Upper lobe of right lung (tissue), 1 donor: Measurements from ENCODE around the gene CD34. TPM values are rescaled to one million over a fixed set of nuclear protein-coding genes. Genes with fewer than 3 reads are reported as not detected.

Experiments used
- ATAC-seq: fragments of 200-7000 bp; cut with Tn5 transposase; one replicate; pipeline ENCODE4 v1.9.1; 2020; ENCODE audit warnings: mild to moderate bottlenecking, moderate library complexity
- DNase-seq: peaks from one replicate; pipeline ENCODE4 v3.0.0-alpha.2; 2020
- H3K27ac ChIP-seq: fragments of 200-600 bp; one replicate; pipeline ENCODE4 v1.8.0; 2022
- H3K27me3 ChIP-seq: fragments of 200-600 bp; one replicate; pipeline ENCODE4 v1.8.0; 2022; ENCODE audit warnings: mild to moderate bottlenecking
- H3K36me3 ChIP-seq: fragments of 200-600 bp; one replicate; pipeline ENCODE4 v1.8.0; 2022
- H3K4me1 ChIP-seq: fragments of 200-600 bp; one replicate; pipeline ENCODE4 v1.8.0; 2022
- H3K4me3 ChIP-seq: fragments of 200-600 bp; one replicate; pipeline ENCODE4 v1.8.0; 2022; ENCODE audit warnings: mild to moderate bottlenecking
- H3K9me3 ChIP-seq: fragments of 200-600 bp; one replicate; pipeline ENCODE4 v1.8.0; 2022
- intact Hi-C: fragments of 100-400 bp; cut with DNase I; formaldehyde crosslinking; loops from one replicate; pipeline ENCODE4 v1.11.0; 2022
- total RNA-seq: library from RNA; stranded (reverse); fragmentation: NEBNext Ultra II Directional; extraction: Animal tissue kit (Norgen Biotek cat#: 25700); gene quantifications from one replicate; pipeline ENCODE4 v1.2.1, GENCODE V29; 2021
- TF ChIP-seq, protein P1 (sequence below): fragments of 200-600 bp; IDR thresholded peaks from one replicate; pipeline ENCODE4 v1.8.0; 2022; ENCODE audit warnings: antibody characterized with exemption
- donor health status: DM: no; HTN: yes; CAD: no; lungs with severe emphysema.

Gene CD34
- total RNA-seq, 1 donor from 2014 or later: 50.7 TPM

DNA sequence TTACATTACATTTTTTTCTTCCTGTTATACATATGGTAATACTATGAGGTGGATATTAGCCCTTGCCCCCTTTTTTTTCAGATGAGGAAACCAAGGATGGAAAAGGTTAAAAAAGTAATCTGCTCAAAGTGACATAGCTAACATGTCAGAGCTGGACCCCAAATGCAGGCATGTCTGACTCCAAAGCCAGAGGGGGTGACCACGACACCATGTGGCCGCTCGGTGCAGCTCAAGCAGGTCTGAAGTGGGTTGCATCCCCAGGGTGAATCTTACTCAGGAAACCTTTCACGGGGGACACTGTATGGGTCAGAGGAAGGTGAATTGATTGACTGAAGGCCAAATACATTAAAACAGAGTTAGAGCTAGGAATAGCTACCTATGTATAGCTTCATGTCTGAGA is 34.8 kb downstream of the CD34 start:
- Histone ChIP-seq H3K4me1 (peaks cover 25% of the 10 kb centered on the region), H3K27ac (no peak overlapping the region), H3K4me3 (no peak overlapping the region), H3K27me3 (no peaks in the 10 kb centered on the region), H3K9me3 (no peaks in the 10 kb centered on the region), H3K36me3 (no peaks in the 10 kb centered on the region)
- DNase-seq (no peak), ATAC-seq (no peak)
- TF ChIP-seq, protein P1, sequence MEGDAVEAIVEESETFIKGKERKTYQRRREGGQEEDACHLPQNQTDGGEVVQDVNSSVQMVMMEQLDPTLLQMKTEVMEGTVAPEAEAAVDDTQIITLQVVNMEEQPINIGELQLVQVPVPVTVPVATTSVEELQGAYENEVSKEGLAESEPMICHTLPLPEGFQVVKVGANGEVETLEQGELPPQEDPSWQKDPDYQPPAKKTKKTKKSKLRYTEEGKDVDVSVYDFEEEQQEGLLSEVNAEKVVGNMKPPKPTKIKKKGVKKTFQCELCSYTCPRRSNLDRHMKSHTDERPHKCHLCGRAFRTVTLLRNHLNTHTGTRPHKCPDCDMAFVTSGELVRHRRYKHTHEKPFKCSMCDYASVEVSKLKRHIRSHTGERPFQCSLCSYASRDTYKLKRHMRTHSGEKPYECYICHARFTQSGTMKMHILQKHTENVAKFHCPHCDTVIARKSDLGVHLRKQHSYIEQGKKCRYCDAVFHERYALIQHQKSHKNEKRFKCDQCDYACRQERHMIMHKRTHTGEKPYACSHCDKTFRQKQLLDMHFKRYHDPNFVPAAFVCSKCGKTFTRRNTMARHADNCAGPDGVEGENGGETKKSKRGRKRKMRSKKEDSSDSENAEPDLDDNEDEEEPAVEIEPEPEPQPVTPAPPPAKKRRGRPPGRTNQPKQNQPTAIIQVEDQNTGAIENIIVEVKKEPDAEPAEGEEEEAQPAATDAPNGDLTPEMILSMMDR: no peak
- intact Hi-C loops: no loop called here

DNA sequence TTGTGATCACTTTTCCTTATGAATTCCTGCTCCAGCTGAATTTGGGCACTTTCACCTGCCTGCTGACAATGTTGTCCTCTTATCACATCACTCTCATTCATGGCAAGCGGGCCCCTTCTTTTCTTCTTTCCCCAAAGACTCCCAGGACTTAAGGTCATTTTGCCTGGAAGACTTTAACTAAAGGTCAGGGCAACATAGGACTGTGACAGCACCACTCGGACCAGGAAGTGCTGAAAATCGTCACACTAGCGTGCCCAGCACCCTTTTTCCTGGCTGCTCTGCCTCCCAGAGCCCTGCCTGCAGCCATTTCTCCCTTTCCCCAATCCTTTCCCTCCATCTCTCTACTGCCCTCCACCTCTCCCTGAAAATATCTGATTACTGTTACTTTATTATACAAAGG is 35.4 kb downstream of the CD34 start:
- ATAC-seq (peak; percentile 50), DNase-seq (no peak)
- H3K9me3 ChIP-seq: no peaks in the 10 kb centered on the region
- no peaks in the 10 kb centered on the region for H3K36me3 ChIP-seq
- H3K4me3 ChIP-seq: no peak overlapping the region
- TF ChIP-seq, protein P1: no peak
- H3K4me1 ChIP-seq: peaks cover 26% of the 10 kb centered on the region
- no peaks in the 10 kb centered on the region for H3K27me3 ChIP-seq
- intact Hi-C loops: no loop called here
- no peak overlapping the region for H3K27ac ChIP-seq

DNA sequence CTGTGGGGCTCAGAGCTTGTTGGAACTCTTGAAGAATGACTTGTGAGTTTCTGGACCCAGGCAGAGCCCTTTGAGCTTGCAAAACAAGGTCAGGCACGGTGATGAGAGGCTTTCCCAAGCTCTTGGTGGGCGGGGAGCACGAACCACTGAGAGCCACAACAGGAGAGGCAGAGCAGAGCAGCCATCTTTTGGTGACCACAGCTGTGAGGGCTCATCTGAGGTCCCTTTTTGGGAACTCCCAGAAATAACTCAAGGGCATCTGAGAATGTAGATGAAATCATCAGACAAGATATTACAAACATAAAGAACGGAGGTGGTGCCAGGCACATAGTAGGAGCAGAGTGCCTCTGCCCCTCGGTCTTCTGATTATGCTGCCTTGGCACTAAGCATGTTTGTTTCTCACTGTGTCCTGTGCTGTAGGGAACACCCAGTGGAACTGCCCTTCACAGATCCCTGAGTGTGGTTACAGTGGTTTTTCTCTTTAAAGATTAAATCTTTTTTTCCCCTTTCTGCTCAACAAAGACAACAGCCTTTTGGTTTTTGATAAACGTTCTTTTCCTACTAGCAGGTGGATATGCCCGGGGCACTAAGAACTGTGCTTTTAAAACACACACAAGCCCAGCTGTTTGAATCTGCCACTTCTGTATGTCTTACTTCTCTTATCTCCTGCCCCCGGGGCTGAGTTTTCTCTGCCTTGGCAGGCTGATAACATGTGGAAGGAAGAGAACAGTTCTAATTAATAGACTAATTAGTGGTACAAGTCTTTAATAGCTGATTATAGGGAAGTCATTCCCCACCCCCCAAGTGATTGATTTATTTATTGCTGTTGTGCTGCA is 37.7 kb downstream of the CD34 start:
- peak; percentile 36 for ATAC-seq
- intact Hi-C loops: no loop called here
- Histone ChIP-seq H3K4me3 (no peak overlapping the region), H3K27me3 (no peaks in the 10 kb centered on the region), H3K4me1 (peaks cover 37% of the 10 kb centered on the region), H3K27ac (peak overlapping the region; percentile 45), H3K9me3 (no peaks in the 10 kb centered on the region), H3K36me3 (no peaks in the 10 kb centered on the region)
- TF ChIP-seq, protein P1: no peak
- peak; percentile 71 for DNase-seq

DNA sequence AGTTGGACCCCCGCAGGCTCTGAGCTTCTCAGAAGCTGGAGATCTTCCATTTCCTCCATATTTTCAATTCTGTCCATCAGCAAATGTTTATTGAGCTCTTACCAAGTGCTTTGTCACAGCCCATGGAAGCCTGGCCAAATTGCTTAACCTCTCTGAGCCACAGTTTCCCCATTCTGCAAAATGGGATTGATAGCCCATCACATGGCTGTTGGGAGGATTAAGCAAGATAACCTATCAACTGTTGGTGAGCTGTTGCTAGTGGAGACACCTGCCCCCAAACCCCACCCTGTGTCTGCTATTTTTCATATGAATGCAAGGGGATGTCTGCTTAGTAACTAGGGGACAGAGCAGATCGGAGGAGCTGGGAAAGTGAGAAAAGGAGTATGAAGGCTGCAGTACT is 38.3 kb downstream of the CD34 start:
- Histone ChIP-seq H3K4me3 (no peak overlapping the region), H3K27ac (peak overlapping the region; percentile 18), H3K4me1 (peaks cover 39% of the 10 kb centered on the region), H3K36me3 (no peaks in the 10 kb centered on the region), H3K27me3 (no peaks in the 10 kb centered on the region), H3K9me3 (no peaks in the 10 kb centered on the region)
- TF ChIP-seq, protein P1: no peak
- DNase-seq (no peak), ATAC-seq (no peak)
- intact Hi-C loops: no loop called here

DNA sequence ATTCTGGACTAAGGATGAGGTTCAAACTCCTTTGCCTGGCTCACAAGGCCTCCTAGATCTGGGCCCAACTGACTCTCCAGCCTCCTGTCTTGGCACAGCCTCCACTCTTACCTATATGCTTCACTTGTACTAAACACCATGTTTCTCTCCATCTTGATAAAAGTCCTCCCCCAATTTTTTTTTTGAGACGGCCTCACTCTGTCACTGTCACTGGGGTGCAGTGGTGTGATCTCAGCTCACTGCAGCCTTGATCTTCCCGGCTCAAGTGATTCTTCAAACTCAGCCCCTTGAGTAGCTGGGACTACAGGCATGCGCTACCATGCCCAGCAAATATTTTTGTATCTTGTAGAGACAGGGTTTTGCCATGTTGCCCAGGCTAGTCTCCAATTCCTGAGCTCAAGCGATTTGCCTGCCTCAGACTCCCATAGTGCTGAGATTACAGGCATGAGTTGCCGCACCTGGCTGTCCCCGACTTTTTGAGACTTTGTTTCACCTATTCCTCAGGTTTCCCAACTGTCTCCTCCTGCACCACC is 39.7 kb downstream of the CD34 start:
- Histone ChIP-seq H3K4me3 (no peak overlapping the region), H3K27ac (peak overlapping the region; percentile 96), H3K4me1 (peaks cover 52% of the 10 kb centered on the region), H3K9me3 (no peaks in the 10 kb centered on the region), H3K27me3 (no peaks in the 10 kb centered on the region), H3K36me3 (peaks cover 2% of the 10 kb centered on the region)
- ATAC-seq (no peak), DNase-seq (no peak)
- intact Hi-C loops: no loop called here
- TF ChIP-seq, protein P1: no peak
